GM19239 (cell line): ENCODE results near the gene SCAF1.

Source experiments
- DNase-seq: peaks from one replicate; pipeline ENCODE4 v3.0.0; 2011; ENCODE audit warnings: low spot score; ENCODE audit not compliant: insufficient read length
- FAIRE-seq: peaks from 2 replicates; lab custom pipeline; 2011; peaks lifted over from hg19 to GRCh38; lab: Jason Lieb, UNC

Gene SCAF1

DNA sequence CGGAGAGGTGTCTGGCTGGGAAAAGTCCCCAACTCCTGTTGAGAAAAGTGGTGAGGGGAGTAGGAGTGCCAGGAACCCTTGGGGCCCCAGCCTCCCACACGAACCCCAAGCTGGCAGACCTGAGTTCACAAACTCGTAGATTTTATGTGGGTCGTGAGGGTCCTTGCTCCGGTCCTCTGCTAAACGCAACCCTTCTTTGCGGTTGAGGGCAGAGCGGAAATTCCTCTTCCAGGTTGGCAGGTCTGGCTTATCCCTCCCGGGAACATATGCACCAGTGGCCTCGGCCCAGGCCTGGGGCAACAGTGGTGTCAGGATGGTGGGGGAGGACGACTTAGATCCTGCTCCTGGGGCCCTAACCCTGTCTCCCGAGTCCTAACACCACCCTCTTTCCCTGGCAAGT is 21.2 kb downstream of the SCAF1 start:
- DNase-seq (no peak), FAIRE-seq (no peak)

GRCh38 chr19:49664171-49665035 is 22.4 kb downstream of the SCAF1 start:
- FAIRE-seq (peak; percentile 90), DNase-seq (peak; percentile 78)

DNA sequence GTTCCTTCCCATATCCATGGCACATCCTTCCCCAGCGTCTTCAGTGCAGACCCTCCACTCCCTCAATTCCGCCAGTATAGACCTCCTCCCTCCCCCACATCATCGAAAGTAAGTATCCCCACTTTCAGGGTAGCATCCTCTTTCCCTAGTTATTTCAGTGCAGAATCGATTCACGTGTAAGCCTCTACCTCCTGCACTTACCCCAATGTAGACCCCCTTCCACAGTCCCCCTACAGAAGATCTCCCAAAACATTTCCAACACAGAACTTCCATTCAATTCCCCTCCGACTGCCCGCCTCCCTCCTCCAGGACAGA is 23.0 kb downstream of the SCAF1 start:
- DNase-seq (no peak), FAIRE-seq (no peak)

GRCh38 chr19:49665351-49666119 is 23.5 kb downstream of the SCAF1 start, which contains the start of the genes BCL2L12 and IRF3:
BCL2L12 (plus strand) TSS chr19:49665933; CDS start chr19:49666693, 760 bp downstream.
IRF3 (minus strand) TSS chr19:49665857; CDS start chr19:49664838, 1,019 bp downstream.
- DNase-seq, result peak; percentile 96
- peak; percentile 97 for FAIRE-seq

DNA sequence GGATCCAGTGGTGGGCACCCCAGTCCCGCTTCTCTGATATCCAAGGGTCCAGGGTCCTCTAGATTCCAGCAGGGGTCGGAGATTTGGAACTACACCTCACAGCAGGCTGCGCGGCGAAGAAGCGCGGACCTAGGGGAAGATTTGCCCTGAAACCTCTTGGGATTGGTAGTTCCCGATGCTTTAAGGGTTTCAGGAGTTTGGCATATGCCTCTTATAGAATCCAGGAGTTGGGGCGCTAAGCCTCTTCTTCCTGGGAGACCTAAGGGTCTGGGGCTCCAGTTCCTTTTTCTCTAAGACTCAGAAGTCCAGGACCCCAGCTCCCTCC is 24.1 kb downstream of the SCAF1 start:
- DNase-seq (no peak), FAIRE-seq (no peak)

GRCh38 chr19:49667473-49667872 is 25.5 kb downstream of the SCAF1 start:
- no peak for DNase-seq
- FAIRE-seq, result no peak

DNA sequence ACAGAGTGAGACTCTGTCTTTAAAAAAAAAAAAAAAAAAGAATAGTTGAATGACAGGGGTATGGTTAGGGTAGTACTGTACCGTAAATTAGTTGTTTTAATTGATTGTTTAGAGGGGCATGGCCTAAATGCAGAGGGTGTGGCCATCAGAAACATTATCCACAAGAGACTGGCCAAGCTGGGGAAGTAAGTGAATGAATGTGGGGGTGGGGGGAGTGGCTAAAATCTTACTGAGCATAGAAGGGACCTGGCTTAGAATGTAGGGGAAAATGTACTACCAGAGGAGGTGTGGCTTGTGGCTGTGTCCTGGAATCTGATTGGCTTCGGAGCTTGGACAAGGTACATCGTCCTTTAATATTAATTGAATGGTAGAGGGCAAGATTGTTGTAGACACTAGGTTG is 27.5 kb downstream of the SCAF1 start:
- FAIRE-seq, result no peak
- no peak for DNase-seq

DNA sequence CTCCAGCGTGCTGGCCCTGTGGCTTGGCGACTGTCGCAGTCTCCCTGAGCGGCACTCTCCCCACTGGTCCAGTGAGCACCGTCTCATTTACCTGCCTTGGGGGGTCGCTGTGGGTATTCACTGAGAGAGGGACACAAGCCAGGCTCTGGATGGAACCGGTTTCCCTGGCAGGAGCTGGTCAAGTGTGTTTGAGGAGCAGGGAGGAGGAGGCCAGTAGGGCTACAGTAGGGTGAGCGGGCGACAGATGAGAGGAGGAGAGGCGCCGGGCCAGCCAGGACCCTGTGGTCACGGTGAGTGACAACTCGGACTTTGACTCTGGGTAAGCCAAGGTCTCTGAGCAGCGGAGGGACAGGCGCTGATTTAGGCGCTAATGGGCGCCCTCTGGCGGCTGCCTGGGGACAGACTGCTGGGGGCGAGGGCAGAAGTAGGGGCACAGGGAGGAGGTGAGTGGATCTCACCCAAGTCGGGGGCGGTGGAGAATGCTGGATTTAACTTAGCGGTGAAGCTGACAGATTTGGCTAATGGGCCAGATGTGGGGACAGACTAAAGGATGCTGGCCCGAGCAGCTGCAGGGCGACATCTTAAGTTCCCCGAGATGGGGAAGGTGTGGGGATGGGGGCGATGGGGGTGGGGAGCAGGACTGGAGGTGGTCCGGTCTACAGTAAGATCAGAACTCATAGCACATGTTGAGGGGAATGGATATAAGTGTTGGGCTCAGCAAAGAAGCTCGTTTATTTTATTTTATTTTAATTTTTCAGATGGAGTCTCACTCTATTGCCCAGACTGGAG is 30.3 kb downstream of the SCAF1 start:
- peak; percentile 89 for DNase-seq
- peak; percentile 84 for FAIRE-seq

GRCh38 chr19:49676136-49676783 is 34.3 kb downstream of the SCAF1 start:
- FAIRE-seq, result no peak
- peak; percentile 82 for DNase-seq

- DNase-seq (peak; percentile 84), FAIRE-seq (peak; percentile 100)
Measured at GRCh38 chr19:49676784-49677230, 34.8 kb downstream of the SCAF1 start.

- DNase-seq (no peak), FAIRE-seq (no peak)
Measured at GRCh38 chr19:49677231-49677900, 35.4 kb downstream of the SCAF1 start, which contains the start of gene PRMT1. PRMT1 (plus strand) TSS chr19:49677271; CDS start chr19:49677281, 10 bp downstream.

- peak; percentile 86 for FAIRE-seq
- DNase-seq, result no peak
Measured at GRCh38 chr19:49677901-49678674, 36.1 kb downstream of the SCAF1 start.

GRCh38 chr19:49678985-49679770 is 37.2 kb downstream of the SCAF1 start:
- DNase-seq, result no peak

GRCh38 chr19:49679771-49680413 is 37.9 kb downstream of the SCAF1 start:
- DNase-seq (no peak), FAIRE-seq (no peak)

More at GRCh38 chr19:49678985-49679770, 37.2 kb downstream of the SCAF1 start:
- FAIRE-seq, result no peak

DNA sequence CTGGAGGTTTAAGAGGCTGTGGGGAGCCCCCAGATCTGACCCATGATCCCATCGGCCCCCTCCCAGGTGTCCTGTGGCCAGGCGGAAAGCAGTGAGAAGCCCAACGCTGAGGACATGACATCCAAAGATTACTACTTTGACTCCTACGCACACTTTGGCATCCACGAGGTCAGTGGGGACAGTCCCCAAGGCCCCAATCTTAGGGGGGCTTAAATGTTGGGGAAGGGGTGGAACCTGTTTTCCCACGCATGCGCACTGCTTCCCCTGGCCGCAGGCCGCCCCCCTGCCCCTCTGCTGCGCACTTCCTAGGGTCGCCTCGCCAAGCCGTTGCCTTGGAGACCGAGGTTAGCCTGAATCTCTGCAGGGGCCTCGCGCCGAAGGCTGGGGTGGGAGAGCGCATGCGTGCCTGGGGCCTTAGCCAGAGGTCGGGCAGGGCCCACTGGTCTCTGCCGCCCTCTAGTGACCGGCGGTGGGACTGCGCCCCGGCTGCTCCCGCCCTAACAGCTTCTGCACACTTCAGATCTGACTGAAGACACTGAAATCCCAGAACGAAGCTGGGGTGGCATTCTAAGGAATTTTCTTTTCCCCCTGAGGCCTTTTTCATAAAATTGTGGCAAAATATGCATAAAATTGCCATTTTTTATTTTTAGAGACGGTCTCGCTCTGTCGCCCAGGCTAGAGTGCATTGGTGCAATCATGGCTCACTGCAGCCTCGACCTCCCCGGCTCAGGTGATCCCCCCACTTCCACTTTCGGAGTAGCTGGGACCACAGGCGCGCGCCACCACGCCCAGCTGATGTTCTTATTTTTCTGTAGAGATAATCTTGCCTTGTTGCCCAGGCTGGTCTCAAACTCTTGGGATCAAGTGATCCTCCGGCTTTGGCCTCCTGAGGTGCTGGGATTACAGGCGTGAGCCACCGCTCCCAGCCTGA is 38.7 kb downstream of the SCAF1 start:
- DNase-seq, result peak; percentile 94
- peak; percentile 85 for FAIRE-seq

GRCh38 chr19:49681830-49682229 is 39.8 kb downstream of the SCAF1 start:
- FAIRE-seq (no peak), DNase-seq (no peak)
